ENCODE data around the gene DYNLT4. TPM values are rescaled to one million over a fixed set of nuclear protein-coding genes. Genes with fewer than 3 reads are reported as not detected.
"Not testable (repeated sequence)": the region's sequence is repeated elsewhere in the genome, so short reads cannot be mapped to it uniquely, and the experiment has no call there.

DYNLT4 gene
- total RNA-seq, 1 donor from 2014 or later = not detected

DNA sequence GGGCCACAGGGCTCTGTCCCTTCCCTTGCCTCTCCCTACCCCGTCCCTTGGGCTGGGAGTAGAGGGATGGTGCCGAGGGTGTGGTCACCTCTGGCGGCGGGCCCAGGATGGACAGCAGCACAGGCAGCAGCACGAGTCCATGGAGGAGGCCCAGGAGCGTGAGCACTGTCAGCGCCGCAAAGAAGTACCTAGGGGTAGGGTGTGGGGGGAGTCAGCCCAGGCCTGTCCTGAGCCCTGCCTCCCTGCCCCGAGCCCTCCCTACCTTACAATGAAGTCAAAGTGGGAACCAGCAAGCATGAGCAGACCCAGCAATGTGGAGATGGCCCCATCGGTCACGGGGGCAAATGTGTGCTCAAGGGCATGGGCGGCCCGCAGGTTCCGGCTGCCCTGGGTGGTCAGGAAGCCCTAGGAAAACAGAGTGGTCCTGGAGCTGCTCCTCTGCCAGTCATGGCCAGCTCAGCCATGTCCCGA is 15.9 kb upstream of the DYNLT4 start:
- Mint-ChIP-seq H3K27ac (no peak overlapping the region), H3K36me3 (ENCODE audit: low read depth) (peaks cover 2% of the 10 kb centered on the region), H3K4me1 (peaks cover 27% of the 10 kb centered on the region), H3K27me3 (no peaks in the 10 kb centered on the region), H3K4me3 (no peak overlapping the region), H3K9me3 (no peaks in the 10 kb centered on the region)
- no peak for DNase-seq
- intact Hi-C loops (cut with micrococcal nuclease) = no loop called here

DNA sequence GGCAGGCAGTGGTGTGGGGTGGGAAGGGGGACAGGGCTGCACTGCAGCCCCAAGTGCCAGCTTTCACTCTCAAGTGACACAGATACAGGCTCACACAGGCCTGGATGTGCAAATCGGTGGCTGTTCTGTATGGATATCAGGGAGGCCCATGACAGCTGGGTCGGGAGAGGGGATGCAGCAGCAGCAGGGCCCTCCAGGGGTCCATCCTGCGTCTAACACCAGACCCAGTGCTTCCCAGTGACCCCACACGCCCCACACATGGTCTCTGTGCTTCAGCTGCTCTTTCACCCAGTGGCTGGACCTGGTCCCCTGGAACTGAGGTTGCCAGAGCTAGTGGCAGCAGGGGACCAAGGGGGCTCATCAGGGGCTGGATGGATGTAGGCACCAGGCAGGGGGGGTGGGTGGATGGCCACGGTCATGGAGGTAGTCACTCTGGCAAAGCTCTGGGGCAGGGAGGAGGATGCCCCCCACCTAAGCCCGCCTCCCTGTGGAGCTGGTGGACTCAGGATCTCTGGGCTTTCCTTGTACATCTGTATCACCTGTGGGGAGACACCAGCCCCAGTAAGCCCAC is 15.1 kb upstream of the DYNLT4 start:
- Mint-ChIP-seq H3K36me3 (ENCODE audit: low read depth) (peaks cover 8% of the 10 kb centered on the region), H3K27me3 (no peaks in the 10 kb centered on the region), H3K4me1 (peaks cover 33% of the 10 kb centered on the region), H3K9me3 (no peaks in the 10 kb centered on the region), H3K27ac (no peak overlapping the region), H3K4me3 (no peak overlapping the region)
- no peak for DNase-seq
- intact Hi-C loops (cut with micrococcal nuclease) = no loop called here

DNA sequence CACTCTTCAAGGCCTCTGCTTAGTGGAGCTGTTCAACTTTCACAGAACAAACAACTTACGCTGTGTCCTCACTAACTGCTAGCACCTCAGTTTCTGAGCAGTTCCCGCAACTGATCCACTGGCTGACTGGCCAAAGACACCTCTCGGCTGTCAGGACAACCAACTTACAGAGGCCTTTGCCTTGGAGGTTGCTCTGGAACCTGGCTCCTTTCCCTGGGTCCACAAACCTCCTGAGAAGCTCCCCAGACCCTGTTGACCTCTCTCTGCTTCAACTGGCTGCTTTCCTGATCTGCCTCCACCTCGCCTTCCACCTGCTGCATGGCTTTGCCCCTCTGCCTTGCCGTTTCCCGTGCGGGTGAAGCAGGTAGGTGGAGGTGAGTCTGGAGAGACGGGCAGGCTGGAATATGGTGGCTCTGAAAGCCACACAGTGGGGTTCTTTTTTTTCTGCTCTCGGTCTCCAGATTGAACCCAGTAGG is 14.1 kb upstream of the DYNLT4 start:
- Mint-ChIP-seq H3K36me3 (ENCODE audit: low read depth) (peaks cover 10% of the 10 kb centered on the region), H3K27ac (peak overlapping the region; percentile 8), H3K4me1 (peaks cover 35% of the 10 kb centered on the region), H3K9me3 (no peaks in the 10 kb centered on the region), H3K4me3 (peak overlapping the region; percentile 92), H3K27me3 (no peaks in the 10 kb centered on the region)
- intact Hi-C loops (cut with micrococcal nuclease) = no loop called here
- DNase-seq = no peak

DNA sequence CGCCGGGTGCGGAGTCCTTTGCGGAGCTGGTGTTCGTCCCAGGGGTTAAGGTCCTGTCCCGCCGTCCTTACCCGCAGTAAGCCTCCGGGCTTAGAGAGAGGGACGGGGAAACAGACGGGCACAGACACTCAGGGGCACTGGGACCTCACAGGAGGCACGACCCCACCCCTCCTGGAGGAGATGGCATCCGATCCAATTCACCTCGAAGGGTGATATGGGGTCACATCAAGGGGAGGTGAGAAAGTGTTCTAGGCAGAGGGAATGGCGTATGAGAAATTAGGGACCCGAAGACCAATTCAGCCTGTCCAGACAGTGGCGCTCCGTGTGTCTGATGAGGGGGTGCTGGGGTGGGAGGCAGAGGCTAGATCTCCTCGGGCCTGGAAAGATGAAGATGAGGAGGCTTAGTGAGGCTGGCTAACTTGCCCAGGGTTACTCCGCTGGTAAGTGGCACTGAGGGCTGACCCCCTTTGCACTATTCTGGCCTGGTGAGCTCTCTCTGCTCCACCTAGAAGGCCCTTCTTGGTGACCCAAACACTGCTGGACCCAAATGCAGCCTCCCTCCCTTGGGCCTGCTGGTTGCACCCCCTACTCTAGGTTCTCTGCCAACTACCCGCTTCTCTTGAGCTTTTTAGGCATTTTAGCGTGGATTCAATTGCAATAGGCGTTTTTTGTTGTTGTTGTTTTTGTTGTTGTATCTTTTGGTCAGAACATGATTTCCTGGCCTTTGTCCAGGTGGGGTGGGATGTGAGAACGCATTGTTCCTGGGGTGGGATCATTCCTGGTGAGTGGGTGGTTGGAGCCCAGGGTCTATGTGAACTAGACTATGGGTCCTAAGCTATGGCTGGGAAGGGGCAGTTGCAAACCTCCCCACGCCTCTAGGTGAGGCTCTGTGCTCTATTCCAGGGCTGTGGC is 13.4 kb upstream of the DYNLT4 start:
- intact Hi-C loops (cut with micrococcal nuclease) = no loop called here
- Mint-ChIP-seq H3K36me3 (ENCODE audit: low read depth) (peaks cover 15% of the 10 kb centered on the region), H3K27ac (peak overlapping the region; percentile 99), H3K4me3 (peak overlapping the region; percentile 92), H3K27me3 (no peaks in the 10 kb centered on the region), H3K4me1 (peaks cover 34% of the 10 kb centered on the region), H3K9me3 (no peaks in the 10 kb centered on the region)
- DNase-seq = no peak

DNA sequence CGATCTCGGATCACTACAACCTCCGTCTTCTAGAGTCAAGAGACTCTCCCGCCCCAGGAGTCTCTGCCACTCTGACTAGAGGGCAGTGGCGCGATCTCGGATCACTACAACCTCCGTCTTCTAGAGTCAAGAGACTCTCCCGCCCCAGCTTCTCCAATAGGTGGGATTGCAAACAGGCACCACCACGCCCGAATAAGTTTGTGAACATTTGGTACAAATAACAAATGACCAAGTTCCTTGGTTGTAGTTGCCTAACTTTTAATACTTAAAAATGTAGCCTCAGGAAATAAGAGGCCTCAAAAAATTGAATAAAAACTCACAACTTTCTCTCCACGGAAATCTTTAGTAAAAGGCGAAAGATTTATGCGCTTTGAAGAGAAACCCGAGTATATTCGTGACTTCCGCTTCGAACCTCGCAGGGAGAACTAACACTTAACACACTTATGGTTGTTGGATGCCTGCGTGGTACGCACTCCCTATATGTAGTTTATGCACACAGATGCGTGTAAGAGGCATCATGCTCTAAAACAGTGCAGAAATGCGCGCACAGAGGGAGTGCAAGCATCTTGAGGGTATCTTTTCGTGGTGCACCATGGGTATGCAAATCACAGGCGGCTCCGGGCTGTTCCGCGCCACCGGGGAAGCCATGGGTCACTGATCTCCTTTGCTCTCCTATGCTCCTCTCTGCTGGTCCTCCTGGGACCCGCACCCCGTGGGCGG is 12.6 kb upstream of the DYNLT4 start:
- H3K27me3 Mint-ChIP-seq = no peaks in the 10 kb centered on the region
- peak overlapping the region; percentile 99 for H3K27ac Mint-ChIP-seq
- peaks cover 40% of the 10 kb centered on the region for H3K4me1 Mint-ChIP-seq
- H3K36me3 Mint-ChIP-seq (ENCODE audit: low read depth) = peaks cover 23% of the 10 kb centered on the region
- H3K4me3 Mint-ChIP-seq = peak overlapping the region; percentile 92
- peak; percentile 94 for DNase-seq
- intact Hi-C loops (cut with micrococcal nuclease) = loop anchor here (1.0 kb wide), 5 partner anchors 12 to 98 kb away; partner anchors contain the start of gene DYNLT4
- H3K9me3 Mint-ChIP-seq = no peaks in the 10 kb centered on the region

DNA sequence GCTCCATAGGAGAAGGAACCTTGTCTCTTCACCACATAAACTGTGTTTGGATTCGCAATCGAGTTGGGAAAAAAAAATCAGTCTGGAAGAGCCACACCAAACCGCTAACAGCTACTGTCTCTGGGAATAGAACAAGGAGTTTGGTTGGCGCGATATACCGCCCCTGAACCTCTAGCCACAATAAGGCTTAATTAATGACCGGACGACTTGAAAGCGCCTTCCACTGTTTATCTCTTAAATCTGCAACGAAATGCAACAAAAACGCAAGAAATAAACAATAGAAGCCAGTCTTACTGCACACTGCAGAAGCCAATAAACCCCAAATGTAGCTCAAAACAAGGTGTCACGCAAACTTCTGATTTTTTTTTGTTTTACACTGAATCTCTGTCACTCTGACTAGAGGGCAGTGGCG is 12.1 kb upstream of the DYNLT4 start:
- H3K27ac Mint-ChIP-seq = peak overlapping the region; percentile 99
- peaks cover 24% of the 10 kb centered on the region for H3K36me3 Mint-ChIP-seq (ENCODE audit: low read depth)
- peaks cover 41% of the 10 kb centered on the region for H3K4me1 Mint-ChIP-seq
- no peaks in the 10 kb centered on the region for H3K9me3 Mint-ChIP-seq
- no peaks in the 10 kb centered on the region for H3K27me3 Mint-ChIP-seq
- peak overlapping the region; percentile 92 for H3K4me3 Mint-ChIP-seq
- DNase-seq = no peak
- intact Hi-C loops (cut with micrococcal nuclease) = loop anchor here (1.0 kb wide), 5 partner anchors 12 to 98 kb away; partner anchors contain the start of gene DYNLT4

DNA sequence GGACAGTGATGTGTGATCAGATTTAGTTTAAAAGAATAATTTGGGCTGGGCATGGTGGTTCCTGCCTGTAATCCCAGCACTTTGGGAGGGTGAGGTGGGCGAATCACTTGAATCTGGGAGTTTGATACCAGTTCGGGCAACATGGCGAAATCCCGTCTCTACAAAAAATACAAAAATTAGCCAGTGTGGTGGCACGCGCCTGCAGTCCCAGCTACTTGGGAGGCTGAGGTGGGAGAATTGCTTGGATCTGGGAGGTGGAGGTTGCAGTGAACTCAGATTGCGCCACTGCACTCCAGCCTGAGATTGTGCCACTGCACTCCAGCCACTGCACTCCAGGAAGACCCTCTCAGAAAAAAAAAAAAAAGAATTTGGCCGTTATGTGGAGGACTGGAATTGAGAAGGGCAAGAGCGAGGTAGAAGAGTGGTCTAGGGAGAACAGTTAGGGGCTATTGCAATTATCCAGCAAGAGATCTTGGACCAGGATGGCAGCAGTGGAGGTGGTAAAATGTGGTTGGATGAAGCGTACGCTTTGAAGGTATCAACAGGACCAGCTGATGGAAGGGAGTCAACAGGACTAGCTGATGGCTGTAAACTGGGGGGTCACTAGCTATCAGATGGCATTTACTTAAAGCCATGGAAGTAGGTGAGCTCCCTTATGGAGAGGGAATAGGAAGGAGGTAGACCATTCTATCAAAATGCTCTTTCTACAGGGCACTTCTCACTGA is 10.8 kb upstream of the DYNLT4 start:
- no peaks in the 10 kb centered on the region for H3K27me3 Mint-ChIP-seq
- H3K27ac Mint-ChIP-seq = peak overlapping the region; percentile 64
- peak; percentile 56 for DNase-seq
- peaks cover 48% of the 10 kb centered on the region for H3K4me1 Mint-ChIP-seq
- intact Hi-C loops (cut with micrococcal nuclease) = no loop called here
- peaks cover 32% of the 10 kb centered on the region for H3K36me3 Mint-ChIP-seq (ENCODE audit: low read depth)
- peak overlapping the region; percentile 65 for H3K4me3 Mint-ChIP-seq
- no peaks in the 10 kb centered on the region for H3K9me3 Mint-ChIP-seq

DNA sequence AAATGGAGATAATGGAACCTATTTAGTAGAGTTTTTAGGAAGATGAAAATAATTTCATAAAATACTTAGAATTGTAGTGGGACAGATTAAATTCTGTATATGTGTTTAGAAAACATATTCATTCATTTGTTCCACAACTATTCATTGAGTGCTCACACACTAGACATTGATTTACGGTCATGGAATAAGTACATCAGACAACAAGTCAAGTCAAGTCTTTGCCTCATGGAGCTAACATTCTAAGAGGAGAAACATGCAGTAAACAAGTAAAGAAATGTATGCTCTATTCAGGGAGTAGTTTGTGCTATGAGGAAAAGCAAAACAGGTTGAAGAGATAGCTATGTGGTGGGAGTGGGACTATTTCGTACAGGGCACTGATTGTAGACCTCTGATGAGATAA is 10.2 kb upstream of the DYNLT4 start:
- H3K27me3 Mint-ChIP-seq = no peaks in the 10 kb centered on the region
- H3K9me3 Mint-ChIP-seq = no peaks in the 10 kb centered on the region
- H3K4me3 Mint-ChIP-seq = peak overlapping the region; percentile 42
- H3K27ac Mint-ChIP-seq = peak overlapping the region; percentile 46
- intact Hi-C loops (cut with micrococcal nuclease) = no loop called here
- H3K36me3 Mint-ChIP-seq (ENCODE audit: low read depth) = peaks cover 36% of the 10 kb centered on the region
- DNase-seq = no peak
- peaks cover 50% of the 10 kb centered on the region for H3K4me1 Mint-ChIP-seq

DNA sequence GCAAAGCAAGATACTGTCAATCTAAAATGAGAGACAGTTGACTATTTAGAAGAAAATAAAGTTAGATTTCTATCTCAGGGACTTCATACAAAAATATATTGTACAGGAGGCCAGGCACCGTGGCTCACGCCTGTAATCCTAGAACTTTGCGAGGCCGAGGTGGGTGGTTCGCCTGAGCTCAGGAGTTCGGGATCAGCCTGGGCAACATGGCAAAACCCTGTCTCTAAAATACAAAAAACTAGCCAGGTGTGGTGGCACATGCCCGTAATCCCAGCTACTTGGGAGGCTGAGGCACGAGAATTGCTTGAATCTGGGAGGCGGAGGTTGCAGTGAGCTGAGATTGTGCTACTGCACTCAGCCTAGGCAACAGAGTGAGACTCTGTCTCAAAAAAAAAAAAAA is 8.8 kb upstream of the DYNLT4 start:
- intact Hi-C loops (cut with micrococcal nuclease); H3K4me3 Mint-ChIP-seq; H3K27me3 Mint-ChIP-seq; H3K9me3 Mint-ChIP-seq: not testable (repeated sequence)
- DNase-seq = peak; percentile 36
- peaks cover 58% of the 10 kb centered on the region for H3K4me1 Mint-ChIP-seq
- peaks cover 49% of the 10 kb centered on the region for H3K36me3 Mint-ChIP-seq (ENCODE audit: low read depth)
- peak overlapping the region; percentile 96 for H3K27ac Mint-ChIP-seq

DNA sequence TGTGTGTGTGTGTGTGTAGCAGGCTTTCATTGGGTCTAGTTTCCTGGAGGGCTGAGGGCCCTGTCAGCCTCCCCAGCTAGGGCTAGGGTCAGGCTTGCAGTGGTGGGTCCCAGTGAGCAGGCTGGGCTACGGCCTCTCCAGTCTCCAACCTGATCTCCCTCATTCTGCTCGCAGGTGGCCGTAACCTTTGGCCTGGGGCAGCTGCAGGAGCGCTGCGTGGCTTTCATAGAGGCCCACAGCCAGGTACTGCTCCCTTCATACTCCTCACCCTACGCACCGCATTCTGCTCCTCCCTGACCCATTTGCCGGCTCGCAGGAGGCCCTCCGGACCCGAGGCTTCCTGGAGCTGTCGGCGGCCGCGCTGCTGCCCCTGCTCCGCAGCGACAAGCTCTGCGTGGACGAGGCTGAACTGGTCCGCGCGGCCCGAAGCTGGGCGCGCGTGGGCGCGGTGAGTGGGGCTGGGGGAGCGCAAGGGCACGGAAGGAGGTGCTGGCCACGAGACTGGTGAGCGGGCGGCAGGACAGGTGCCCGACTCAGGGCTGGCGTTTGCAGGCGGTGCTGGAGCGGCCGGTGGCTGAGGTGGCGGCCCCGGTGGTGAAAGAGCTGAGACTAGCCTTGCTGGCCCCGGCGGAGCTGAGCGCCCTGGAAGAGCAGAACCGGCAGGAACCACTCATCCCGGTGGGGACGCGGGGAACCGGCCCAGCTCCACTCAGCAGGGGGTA is 5.8 kb upstream of the DYNLT4 start:
- Mint-ChIP-seq H3K27me3 (peaks cover 2% of the 10 kb centered on the region), H3K36me3 (ENCODE audit: low read depth) (peaks cover 62% of the 10 kb centered on the region), H3K4me1 (peaks cover 67% of the 10 kb centered on the region), H3K27ac (peak overlapping the region; percentile 58), H3K9me3 (no peaks in the 10 kb centered on the region), H3K4me3 (peak overlapping the region; percentile 85)
- intact Hi-C loops (cut with micrococcal nuclease) = loop anchor here (5.0 kb wide), 2 partner anchors 36 to 874 kb away; partner anchors contain the start of genes GPBP1L1, RPS8 and TMEM69
- DNase-seq = peak; percentile 61

DNA sequence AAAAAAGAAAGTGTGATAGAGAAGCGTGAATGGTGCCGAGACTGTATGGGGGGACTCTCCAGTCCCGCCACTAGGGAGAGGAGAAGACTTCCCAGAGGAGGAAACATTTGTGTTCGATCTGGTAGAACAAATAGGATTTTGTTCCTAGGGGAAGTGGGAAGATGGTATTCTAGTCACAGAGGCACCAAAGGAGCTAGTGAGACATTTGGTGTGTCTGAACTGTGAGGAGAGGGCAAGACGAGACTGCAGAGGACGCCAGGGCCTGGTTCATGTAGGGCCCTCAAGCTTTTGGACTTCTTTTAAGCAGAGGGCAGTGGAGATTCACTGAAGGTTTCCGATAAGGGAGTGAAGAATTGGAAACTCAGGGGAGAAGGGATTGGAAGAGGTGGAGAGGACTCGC is 4.1 kb upstream of the DYNLT4 start:
- Mint-ChIP-seq H3K9me3 (no peaks in the 10 kb centered on the region), H3K27me3 (peaks cover 2% of the 10 kb centered on the region), H3K4me3 (peak overlapping the region; percentile 81), H3K36me3 (ENCODE audit: low read depth) (peaks cover 70% of the 10 kb centered on the region), H3K4me1 (peaks cover 69% of the 10 kb centered on the region), H3K27ac (peak overlapping the region; percentile 99)
- intact Hi-C loops (cut with micrococcal nuclease) = loop anchor here (5.0 kb wide), 2 partner anchors 34 to 876 kb away; partner anchors contain the start of genes GPBP1L1, RPS8 and TMEM69
- peak; percentile 59 for DNase-seq

DNA sequence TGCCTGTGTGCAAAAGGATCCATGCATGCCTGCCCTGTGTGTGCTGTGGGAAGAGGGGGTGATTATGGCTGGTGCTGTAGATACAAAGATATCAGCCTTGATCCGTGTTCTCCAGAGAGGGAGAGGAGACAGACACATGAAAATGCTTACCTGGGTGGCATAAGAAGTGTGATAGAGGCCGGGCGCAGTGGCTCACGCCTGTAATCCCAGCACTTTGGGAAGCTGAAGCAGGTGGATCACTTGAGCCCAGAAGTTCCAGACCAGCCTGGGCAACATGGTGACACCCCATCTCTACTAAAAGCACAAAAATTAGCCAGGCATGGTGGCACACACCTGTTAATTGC is 3.6 kb upstream of the DYNLT4 start:
- Mint-ChIP-seq H3K27ac (peak overlapping the region; percentile 99), H3K36me3 (ENCODE audit: low read depth) (peaks cover 69% of the 10 kb centered on the region), H3K4me3 (peak overlapping the region; percentile 81), H3K4me1 (peaks cover 70% of the 10 kb centered on the region)
- intact Hi-C loops (cut with micrococcal nuclease) = loop anchor here (5.0 kb wide), 2 partner anchors 33 to 877 kb away; partner anchors contain the start of genes GPBP1L1, RPS8 and TMEM69
- DNase-seq, H3K27me3 Mint-ChIP-seq, H3K9me3 Mint-ChIP-seq: not testable (repeated sequence)
